Progenitor cell of endocrine pancreas (in vitro differentiated cells): Measurements from ENCODE around the gene MTA3. TPM values are rescaled to one million over a fixed set of nuclear protein-coding genes. Genes with fewer than 3 reads are reported as not detected.

Source experiments
- DNase-seq: peaks from one replicate; pipeline ENCODE4 v3.0.0; 2021; ENCODE audit warnings: low spot score; ENCODE audit not compliant: unreplicated experiment
- H3K27ac Mint-ChIP-seq: 2 replicates; pipeline ENCODE4 v1.8.0; 2021; ENCODE audit warnings: mild to moderate bottlenecking, moderate library complexity, mixed read lengths
- H3K27me3 Mint-ChIP-seq: 2 replicates; pipeline ENCODE4 v1.8.0; 2021; ENCODE audit warnings: mixed read lengths
- H3K36me3 Mint-ChIP-seq: 2 replicates; pipeline ENCODE4 v1.8.0; 2022; ENCODE audit warnings: mixed read lengths; ENCODE audit not compliant: insufficient read depth
- H3K4me1 Mint-ChIP-seq: 2 replicates; pipeline ENCODE4 v1.8.0; 2021; ENCODE audit warnings: low read depth, mixed read lengths
- H3K4me3 Mint-ChIP-seq: 2 replicates; pipeline ENCODE4 v1.8.0; 2021; ENCODE audit warnings: low read depth, mild to moderate bottlenecking, moderate library complexity, mixed read lengths
- H3K9me3 Mint-ChIP-seq: 2 replicates; pipeline ENCODE4 v1.8.0; 2021; ENCODE audit warnings: low read depth, mixed read lengths
- total RNA-seq: library from RNA; stranded (reverse); gene quantifications from 2 replicates; pipeline ENCODE4 v1.2.1, GENCODE V29; 2021
- TF ChIP-seq, protein P1 (sequence below): fragments of 200-600 bp; sonication (generic); IDR thresholded peaks from one replicate; pipeline ENCODE4 v1.5.0; 2021; ENCODE audit warnings: antibody characterized with exemption, mild to moderate bottlenecking; ENCODE audit not compliant: unreplicated experiment

Gene MTA3
- total RNA-seq, 1 donor from 2014 or later, result 96.0 TPM

DNA sequence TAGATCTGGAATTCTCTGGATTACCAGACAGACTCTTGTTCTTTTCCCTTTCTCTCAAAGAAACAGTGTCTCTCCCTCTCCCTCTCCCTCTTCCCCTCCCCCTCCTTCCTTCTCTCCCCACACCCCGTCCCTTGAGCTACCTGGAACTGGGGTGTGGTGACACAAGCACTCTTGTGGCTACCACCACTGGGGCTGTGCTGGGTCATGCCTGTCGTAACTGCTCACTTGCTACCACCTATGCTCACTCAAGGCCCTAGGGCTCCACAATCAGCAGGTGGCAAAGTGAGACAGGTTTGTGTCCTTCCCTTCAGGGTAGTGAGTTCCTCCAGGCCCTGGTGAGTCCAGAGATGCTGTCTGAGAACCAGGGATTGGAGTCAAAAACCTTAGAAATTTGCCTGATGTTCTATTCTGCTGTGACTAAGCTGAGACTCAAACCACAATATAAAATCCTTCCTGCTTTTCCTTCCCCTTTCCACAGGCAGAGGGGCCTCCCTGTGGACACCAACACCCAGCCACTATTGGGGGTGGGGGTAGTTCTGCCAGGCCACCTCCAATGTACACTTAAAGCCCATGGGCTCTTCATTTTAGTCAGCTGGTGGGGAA, 124.7 kb downstream of the MTA3 start:
- H3K27ac Mint-ChIP-seq, result peak overlapping the region; percentile 68
- H3K9me3 Mint-ChIP-seq, result peaks cover 5% of the 10 kb centered on the region
- peaks cover 7% of the 10 kb centered on the region for H3K4me1 Mint-ChIP-seq
- no peak overlapping the region for H3K4me3 Mint-ChIP-seq
- peaks cover 14% of the 10 kb centered on the region for H3K36me3 Mint-ChIP-seq
- DNase-seq, result no peak
- TF ChIP-seq, protein P1, sequence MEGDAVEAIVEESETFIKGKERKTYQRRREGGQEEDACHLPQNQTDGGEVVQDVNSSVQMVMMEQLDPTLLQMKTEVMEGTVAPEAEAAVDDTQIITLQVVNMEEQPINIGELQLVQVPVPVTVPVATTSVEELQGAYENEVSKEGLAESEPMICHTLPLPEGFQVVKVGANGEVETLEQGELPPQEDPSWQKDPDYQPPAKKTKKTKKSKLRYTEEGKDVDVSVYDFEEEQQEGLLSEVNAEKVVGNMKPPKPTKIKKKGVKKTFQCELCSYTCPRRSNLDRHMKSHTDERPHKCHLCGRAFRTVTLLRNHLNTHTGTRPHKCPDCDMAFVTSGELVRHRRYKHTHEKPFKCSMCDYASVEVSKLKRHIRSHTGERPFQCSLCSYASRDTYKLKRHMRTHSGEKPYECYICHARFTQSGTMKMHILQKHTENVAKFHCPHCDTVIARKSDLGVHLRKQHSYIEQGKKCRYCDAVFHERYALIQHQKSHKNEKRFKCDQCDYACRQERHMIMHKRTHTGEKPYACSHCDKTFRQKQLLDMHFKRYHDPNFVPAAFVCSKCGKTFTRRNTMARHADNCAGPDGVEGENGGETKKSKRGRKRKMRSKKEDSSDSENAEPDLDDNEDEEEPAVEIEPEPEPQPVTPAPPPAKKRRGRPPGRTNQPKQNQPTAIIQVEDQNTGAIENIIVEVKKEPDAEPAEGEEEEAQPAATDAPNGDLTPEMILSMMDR, result no peak
- H3K27me3 Mint-ChIP-seq, result no peaks in the 10 kb centered on the region

DNA sequence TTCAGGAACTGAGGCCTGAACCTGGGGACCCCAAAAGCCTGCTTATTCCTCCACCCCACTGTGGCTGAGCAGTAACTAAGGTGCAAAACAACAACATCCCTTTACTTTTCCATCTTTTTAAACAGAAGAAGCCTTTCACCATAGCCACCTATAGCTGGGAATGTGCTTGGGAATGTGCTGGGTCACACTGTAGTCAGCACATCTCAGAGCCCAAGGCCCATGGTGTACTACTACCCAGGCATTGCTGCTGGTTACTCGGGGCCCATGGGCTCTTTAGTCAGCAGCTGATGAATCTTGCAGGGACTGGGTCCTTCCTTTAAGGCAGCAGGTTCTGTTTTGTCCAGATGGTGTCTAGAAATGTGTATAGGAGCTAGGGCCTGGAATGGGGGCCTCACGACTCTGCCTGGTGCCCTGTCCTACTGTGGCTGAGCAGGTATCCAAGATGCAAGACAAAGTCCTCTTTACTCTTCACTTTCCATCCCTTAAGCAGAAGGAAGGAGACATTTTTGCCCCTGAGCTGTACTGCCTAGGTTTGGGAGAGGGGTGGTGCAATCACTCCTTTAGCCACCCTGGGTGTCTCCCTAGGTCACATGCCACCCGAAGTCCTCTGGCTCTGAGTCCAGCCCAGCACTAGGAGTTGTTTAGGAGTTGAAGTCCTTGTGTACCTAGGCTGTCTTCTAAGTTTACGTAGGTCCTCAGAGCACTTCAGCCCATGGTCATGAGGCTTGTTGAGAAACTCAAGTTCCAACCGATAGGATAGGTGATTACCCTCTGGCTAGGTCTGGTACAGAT, 125.5 kb downstream of the MTA3 start:
- no peak overlapping the region for H3K4me3 Mint-ChIP-seq
- DNase-seq, result no peak
- H3K27me3 Mint-ChIP-seq, result no peaks in the 10 kb centered on the region
- peak overlapping the region; percentile 68 for H3K27ac Mint-ChIP-seq
- TF ChIP-seq, protein P1, result no peak
- no peaks in the 10 kb centered on the region for H3K9me3 Mint-ChIP-seq
- H3K36me3 Mint-ChIP-seq, result peaks cover 11% of the 10 kb centered on the region
- H3K4me1 Mint-ChIP-seq, result peaks cover 7% of the 10 kb centered on the region

DNA sequence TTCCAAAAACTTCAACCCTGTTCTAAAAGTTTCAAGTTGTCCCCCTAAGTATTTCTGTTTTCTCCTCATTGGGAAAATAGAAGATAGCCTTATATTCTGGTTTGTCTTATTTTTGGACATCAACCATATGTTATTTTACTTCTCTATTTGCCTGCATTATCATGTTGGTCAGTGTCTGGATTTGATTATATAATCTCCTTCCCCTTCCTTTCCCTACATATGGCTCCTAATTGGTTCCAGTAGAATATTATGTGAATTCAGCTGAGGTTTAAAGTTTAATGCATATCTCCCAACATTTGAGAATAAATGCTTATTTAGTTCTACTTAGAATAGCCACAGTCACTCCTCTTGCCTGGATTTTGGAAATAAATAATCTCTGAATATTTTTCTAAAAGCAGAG, 128.6 kb downstream of the MTA3 start:
- Mint-ChIP-seq H3K4me1 (peaks cover 5% of the 10 kb centered on the region), H3K9me3 (no peaks in the 10 kb centered on the region), H3K27ac (no peak overlapping the region), H3K27me3 (no peaks in the 10 kb centered on the region), H3K36me3 (peaks cover 6% of the 10 kb centered on the region), H3K4me3 (no peak overlapping the region)
- DNase-seq, result no peak
- TF ChIP-seq, protein P1, result no peak

DNA sequence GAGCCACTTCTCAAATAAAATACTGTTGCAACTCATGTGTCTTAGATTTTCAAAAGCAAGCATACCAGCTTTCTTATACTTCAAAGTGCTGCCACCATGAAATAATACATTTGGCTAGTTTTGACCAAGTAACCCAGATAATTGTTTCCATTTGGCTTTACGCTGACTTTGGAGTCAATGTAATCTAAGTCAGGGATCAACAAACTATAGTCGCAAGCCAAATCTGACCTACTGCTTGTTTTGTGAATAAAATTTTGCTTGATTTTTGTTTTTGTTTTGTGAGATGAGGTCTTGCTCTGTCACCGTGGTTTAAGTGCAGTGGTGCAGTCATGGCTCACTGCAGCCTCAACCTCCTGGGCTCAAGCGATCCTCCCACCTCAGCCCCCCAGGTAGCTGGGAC, 130.5 kb downstream of the MTA3 start:
- no peak for DNase-seq
- H3K4me1 Mint-ChIP-seq, result peaks cover 5% of the 10 kb centered on the region
- H3K27me3 Mint-ChIP-seq, result no peaks in the 10 kb centered on the region
- H3K27ac Mint-ChIP-seq, result peak overlapping the region; percentile 6
- H3K36me3 Mint-ChIP-seq, result peaks cover 8% of the 10 kb centered on the region
- TF ChIP-seq, protein P1, result no peak
- no peak overlapping the region for H3K4me3 Mint-ChIP-seq
- H3K9me3 Mint-ChIP-seq, result no peaks in the 10 kb centered on the region

DNA sequence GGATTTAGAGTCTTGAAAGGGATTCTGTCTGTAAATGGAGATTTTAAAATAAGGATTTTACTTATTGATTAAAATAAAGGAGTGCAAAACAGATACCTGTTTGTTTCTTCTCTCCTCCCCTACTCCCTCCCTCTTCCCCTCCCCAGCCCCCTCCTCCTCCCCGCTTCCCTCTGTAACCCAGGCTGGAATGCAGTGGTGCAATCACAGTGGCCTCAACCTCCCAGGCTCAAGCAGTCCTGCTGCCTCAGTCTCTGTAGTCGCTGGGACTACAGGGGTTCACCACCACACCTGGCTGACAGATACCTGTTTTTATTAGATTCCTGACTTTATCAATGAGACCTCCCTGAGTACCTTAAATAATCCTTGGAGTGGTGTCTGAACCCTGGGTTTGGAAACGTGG, 138.4 kb downstream of the MTA3 start:
- H3K4me1 Mint-ChIP-seq, result peaks cover 2% of the 10 kb centered on the region
- TF ChIP-seq, protein P1, result no peak
- H3K27ac Mint-ChIP-seq, result no peak overlapping the region

More for the DNA sequence above, 138.4 kb downstream of the MTA3 start:
- peaks cover 16% of the 10 kb centered on the region for H3K36me3 Mint-ChIP-seq
- DNase-seq, result no peak
- H3K9me3 Mint-ChIP-seq, result no peaks in the 10 kb centered on the region
- H3K4me3 Mint-ChIP-seq, result no peak overlapping the region
- no peaks in the 10 kb centered on the region for H3K27me3 Mint-ChIP-seq
